GM23248 (cell line): ENCODE results near the gene ADAMTSL3. TPM values are rescaled to one million over a fixed set of nuclear protein-coding genes. Genes with fewer than 3 reads are reported as not detected.

Experiments
- DNase-seq: peaks from one replicate; pipeline ENCODE4 v3.0.0-alpha.2; 2015
- H2AFZ ChIP-seq: fragments of 200-600 bp; sonication (generic); 2 replicates; pipeline ENCODE4 v1.6.1; 2016; ENCODE audit warnings: antibody characterized with exemption
- H3F3A ChIP-seq: fragments of 200-600 bp; sonication (generic); 2 replicates; pipeline ENCODE4 v1.6.1; 2016; ENCODE audit warnings: mild to moderate bottlenecking, antibody characterized with exemption, mixed run types; ENCODE audit not compliant: insufficient read depth
- H3K27ac ChIP-seq: fragments of 200-600 bp; sonication (generic); 2 replicates; pipeline ENCODE4 v1.5.1; 2016; ENCODE audit warnings: mild to moderate bottlenecking
- H3K27me3 ChIP-seq: fragments of 200-600 bp; sonication (generic); replicated peaks from 2 replicates; pipeline ENCODE4 v1.6.1; 2016; ENCODE audit warnings: mild to moderate bottlenecking; ENCODE audit not compliant: insufficient read depth
- H3K36me3 ChIP-seq: fragments of 200-600 bp; sonication (generic); 2 replicates; pipeline ENCODE4 v1.6.1; 2016; ENCODE audit warnings: low read depth, mild to moderate bottlenecking
- H3K4me1 ChIP-seq: fragments of 200-600 bp; sonication (generic); 2 replicates; pipeline ENCODE4 v1.6.1; 2016; ENCODE audit warnings: mild to moderate bottlenecking; ENCODE audit not compliant: insufficient read depth
- H3K4me2 ChIP-seq: fragments of 200-600 bp; sonication (generic); one replicate; pipeline ENCODE4 v1.6.1; 2016; ENCODE audit warnings: mild to moderate bottlenecking; ENCODE audit not compliant: unreplicated experiment
- H3K4me3 ChIP-seq: fragments of 200-600 bp; sonication (generic); 2 replicates; pipeline ENCODE4 v1.5.1; 2016; ENCODE audit warnings: mild to moderate bottlenecking
- H3K79me2 ChIP-seq: fragments of 200-600 bp; sonication (generic); 2 replicates; pipeline ENCODE4 v1.6.1; 2016; ENCODE audit warnings: mild to moderate bottlenecking; ENCODE audit not compliant: insufficient read depth
- H3K9ac ChIP-seq: fragments of 200-600 bp; sonication (generic); 2 replicates; pipeline ENCODE4 v1.6.1; 2016; ENCODE audit warnings: mild to moderate bottlenecking
- H3K9me2 ChIP-seq: fragments of 200-600 bp; sonication (generic); 2 replicates; pipeline ENCODE4 v1.6.1; 2016; ENCODE audit warnings: mixed run types, mild to moderate bottlenecking, moderate library complexity; ENCODE audit not compliant: insufficient read depth
- H3K9me3 ChIP-seq: fragments of 200-600 bp; sonication (generic); one replicate; pipeline ENCODE4 v1.6.1; 2017; ENCODE audit warnings: low read depth
- H4K20me1 ChIP-seq: fragments of 200-600 bp; sonication (generic); 2 replicates; pipeline ENCODE4 v1.6.0; 2016; ENCODE audit not compliant: insufficient read depth
- EZH2 ChIP-seq: fragments of 200-600 bp; sonication (generic); IDR thresholded peaks from 2 replicates; pipeline ENCODE4 v1.6.1; 2018; ENCODE audit warnings: antibody characterized with exemption, mild to moderate bottlenecking; ENCODE audit not compliant: insufficient read depth, poor library complexity, severe bottlenecking
- EZH2phosphoT487 ChIP-seq: fragments of 200-600 bp; sonication (generic); IDR thresholded peaks from 2 replicates; pipeline ENCODE4 v1.6.1; 2018; ENCODE audit warnings: antibody characterized with exemption, moderate library complexity, mild to moderate bottlenecking, low read depth; ENCODE audit not compliant: insufficient read depth
- WGBS, 2 experiments: methylation state at CpG; one replicate each; pipeline ENCODE4 v1.1.6; 2015 to 2017; ENCODE audit warnings: low lambda C conversion rate in 2 of 2, low coverage in 1 of 2; ENCODE audit errors: missing lambda C conversion rate in 2 of 2; 5-methylcytosine and 5-hydroxymethylcytosine counted together
- in situ Hi-C: fragments of 300-500 bp; cut with MboI; formaldehyde crosslinking; loops from 2 replicates; pipeline ENCODE4 v1.15.0; 2020
- polyA plus RNA-seq: library from polyadenylated mRNA; unstranded; fragments of >200 nt; fragmentation: Nextera tagmentation; extraction: Ambion mirVana; gene quantifications from 2 replicates; pipeline ENCODE4 v1.2.1, GENCODE V29; 2016
- total RNA-seq: library from RNA; depleted of rRNA; stranded (reverse); fragments of >200 nt; shearing (Covaris generic); gene quantifications from 2 replicates; pipeline ENCODE4 v1.2.3, GENCODE V29; 2014

Gene ADAMTSL3
- total and polyA plus RNA-seq, 2 experiments from 2014 or later: not detected

DNA sequence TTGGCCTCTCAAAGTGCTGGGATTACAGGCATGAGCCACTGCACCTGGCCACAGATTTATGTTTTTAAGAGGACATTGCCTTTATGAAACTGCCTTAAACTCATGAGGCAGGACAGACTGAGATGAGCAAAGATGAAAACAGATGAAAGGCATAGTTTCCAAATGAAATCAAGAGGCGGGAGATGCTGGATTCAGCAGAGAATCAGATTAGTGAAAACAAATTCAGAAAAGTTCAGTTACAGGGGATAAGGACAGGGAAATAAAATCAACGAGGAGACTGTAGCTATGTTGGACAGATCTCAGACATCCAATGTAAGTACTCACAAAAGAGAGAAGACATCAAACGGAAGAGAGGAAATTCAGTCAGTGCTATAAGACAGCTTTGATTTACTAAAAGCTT is 68.1 kb downstream of the ADAMTSL3 start:
- Histone ChIP-seq H3K9ac (no peak overlapping the region), H3K9me2 (no peaks in the 10 kb centered on the region), H3K4me2 (no peak overlapping the region), H2AFZ (no peak overlapping the region), H3F3A (no peaks in the 10 kb centered on the region), H3K4me1 (no peaks in the 10 kb centered on the region), H3K79me2 (no peaks in the 10 kb centered on the region), H3K27me3 (no peaks in the 10 kb centered on the region), H4K20me1 (no peaks in the 10 kb centered on the region), H3K36me3 (no peaks in the 10 kb centered on the region), H3K9me3 (no peaks in the 10 kb centered on the region), H3K4me3 (no peak overlapping the region), H3K27ac (no peak overlapping the region)
- WGBS, 2 experiments: 54 to 55% methylated on average over 3 of the region's 3 CpGs
- TF ChIP-seq EZH2phosphoT487 (no peak), EZH2 (no peak)
- DNase-seq: no peak
- in situ Hi-C loops: no loop called here

GRCh38 chr15:83723216-83723615 is 69.3 kb downstream of the ADAMTSL3 start:
- Histone ChIP-seq H3K4me2 (no peak overlapping the region), H3K9ac (no peak overlapping the region), H3K27me3 (no peaks in the 10 kb centered on the region), H3K27ac (no peak overlapping the region), H3F3A (no peaks in the 10 kb centered on the region), H3K4me3 (no peak overlapping the region), H3K79me2 (no peaks in the 10 kb centered on the region), H3K36me3 (no peaks in the 10 kb centered on the region), H3K9me3 (no peaks in the 10 kb centered on the region), H4K20me1 (no peaks in the 10 kb centered on the region), H2AFZ (no peak overlapping the region), H3K9me2 (no peaks in the 10 kb centered on the region), H3K4me1 (no peaks in the 10 kb centered on the region)
- 20 to 25% methylated on average over 1 of the region's 1 CpG for WGBS, 2 experiments
- TF ChIP-seq EZH2phosphoT487: no peak
- no peak for TF ChIP-seq EZH2
- no peak for DNase-seq
- in situ Hi-C loops: no loop called here

DNA sequence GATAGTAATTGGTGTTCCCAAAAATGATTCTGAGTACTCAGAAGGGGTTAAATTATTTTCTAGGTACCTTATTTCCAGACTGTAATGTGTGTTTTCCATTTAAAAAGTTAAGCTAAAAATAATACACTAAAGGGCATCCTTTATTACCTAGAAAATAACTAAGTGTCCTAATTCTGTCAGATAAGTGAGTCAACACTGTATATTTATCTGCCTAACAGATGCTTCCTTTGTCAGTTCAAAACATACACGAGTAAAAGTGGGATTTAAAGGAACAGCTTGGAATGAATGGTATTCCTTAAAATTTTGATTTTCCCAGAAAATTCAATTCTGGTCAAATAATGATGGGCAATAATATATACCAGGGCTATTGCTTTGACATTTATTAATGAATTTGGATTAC is 78.3 kb downstream of the ADAMTSL3 start:
- Histone ChIP-seq H3K27ac (no peak overlapping the region), H3K36me3 (no peaks in the 10 kb centered on the region), H3K4me1 (peaks cover 12% of the 10 kb centered on the region; the same call in 1 of the 2 replicates), H3K9me3 (no peaks in the 10 kb centered on the region), H2AFZ (no peak overlapping the region), H3K27me3 (peaks cover 20% of the 10 kb centered on the region; the same call in 1 of the 2 replicates), H3K4me3 (no peak overlapping the region), H3K9ac (no peak overlapping the region), H3K79me2 (no peaks in the 10 kb centered on the region), H3F3A (0 out of 2 replicates have a peak, but pooled peaks cover 12% of the 10 kb centered on the region), H4K20me1 (no peaks in the 10 kb centered on the region), H3K4me2 (no peak overlapping the region), H3K9me2 (no peaks in the 10 kb centered on the region)
- 4 to 7% methylated on average over 1 of the region's 1 CpG for WGBS, 2 experiments
- no peak for DNase-seq
- TF ChIP-seq EZH2phosphoT487 (no peak), EZH2 (no peak)
- in situ Hi-C loops: no loop called here

DNA sequence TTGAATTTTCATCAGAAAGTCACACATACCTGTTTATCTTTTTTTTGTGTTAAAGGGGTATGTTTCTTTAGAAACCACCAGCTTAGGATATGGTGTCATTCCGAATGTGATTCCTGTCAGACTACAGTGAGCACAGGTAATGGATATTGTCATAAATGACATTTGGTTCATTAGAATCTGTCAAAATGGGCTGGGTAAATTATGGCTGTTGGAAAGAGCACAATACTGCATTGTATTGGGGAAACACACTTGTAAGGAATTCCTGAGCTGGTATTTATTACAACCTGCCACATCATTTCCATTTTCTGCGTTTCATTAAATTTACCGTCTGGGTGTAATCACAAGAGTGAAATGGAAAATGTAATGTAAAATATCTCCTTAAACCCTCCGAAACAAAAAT is 78.8 kb downstream of the ADAMTSL3 start:
- 63 to 67% methylated on average over 4 of the region's 4 CpGs for WGBS, 2 experiments
- Histone ChIP-seq H3K27me3 (peaks cover 20% of the 10 kb centered on the region; the same call in 1 of the 2 replicates), H3F3A (0 out of 2 replicates have a peak, but pooled peaks cover 12% of the 10 kb centered on the region), H3K4me1 (peaks cover 12% of the 10 kb centered on the region; the same call in 1 of the 2 replicates), H2AFZ (no peak overlapping the region), H3K9me3 (no peaks in the 10 kb centered on the region), H3K79me2 (no peaks in the 10 kb centered on the region), H4K20me1 (no peaks in the 10 kb centered on the region), H3K9me2 (no peaks in the 10 kb centered on the region), H3K4me3 (no peak overlapping the region), H3K27ac (no peak overlapping the region), H3K36me3 (no peaks in the 10 kb centered on the region), H3K4me2 (no peak overlapping the region), H3K9ac (no peak overlapping the region)
- no peak for DNase-seq
- in situ Hi-C loops: no loop called here
- TF ChIP-seq EZH2: no peak
- no peak for TF ChIP-seq EZH2phosphoT487

DNA sequence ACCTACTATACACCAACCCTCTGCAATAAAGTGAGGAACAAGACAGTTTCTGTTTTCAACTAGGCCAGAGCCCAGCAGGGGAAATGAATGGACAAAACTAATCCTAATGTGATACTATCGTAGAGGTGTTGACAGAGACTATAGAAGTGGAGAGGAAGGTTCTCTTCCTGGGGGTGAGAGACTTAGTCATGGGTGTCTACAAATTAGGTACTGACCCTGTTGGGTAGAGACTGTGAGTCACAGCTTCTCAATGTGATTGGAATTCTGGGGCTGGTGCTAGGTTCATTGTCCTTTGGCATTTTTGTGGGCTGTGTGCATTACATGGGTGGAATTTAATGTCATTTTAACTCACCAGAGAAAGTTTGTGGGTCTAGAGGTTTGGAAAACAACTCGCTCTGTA is 79.3 kb downstream of the ADAMTSL3 start:
- H3K4me1 ChIP-seq: peaks cover 12% of the 10 kb centered on the region; the same call in 1 of the 2 replicates
- H3K9me3 ChIP-seq: no peaks in the 10 kb centered on the region
- no peak overlapping the region for H3K4me3 ChIP-seq
- no peak overlapping the region for H3K4me2 ChIP-seq
- no peak for TF ChIP-seq EZH2phosphoT487
- TF ChIP-seq EZH2: no peak
- H2AFZ ChIP-seq: no peak overlapping the region
- in situ Hi-C loops: no loop called here
- no peak overlapping the region for H3K9ac ChIP-seq
- DNase-seq: peak; percentile 46
- H3K27me3 ChIP-seq: peaks cover 20% of the 10 kb centered on the region; the same call in 1 of the 2 replicates
- 16 to 17% methylated on average over 2 of the region's 2 CpGs for WGBS, 2 experiments
- no peaks in the 10 kb centered on the region for H4K20me1 ChIP-seq
- no peaks in the 10 kb centered on the region for H3K9me2 ChIP-seq
- H3F3A ChIP-seq: 0 out of 2 replicates have a peak, but pooled peaks cover 12% of the 10 kb centered on the region
- H3K27ac ChIP-seq: no peak overlapping the region
- H3K79me2 ChIP-seq: no peaks in the 10 kb centered on the region
- no peaks in the 10 kb centered on the region for H3K36me3 ChIP-seq
